DMS153 (cell line): ENCODE data around the gene CAPN8.
A peak's percentile ranks its signal among the peaks of the same experiment; 100 is the strongest.

Experiments used
- DNase-seq: peaks from one replicate; lab custom pipeline; 2025; lab: John Stamatoyannopoulos, UW

The CAPN8 gene

DNA sequence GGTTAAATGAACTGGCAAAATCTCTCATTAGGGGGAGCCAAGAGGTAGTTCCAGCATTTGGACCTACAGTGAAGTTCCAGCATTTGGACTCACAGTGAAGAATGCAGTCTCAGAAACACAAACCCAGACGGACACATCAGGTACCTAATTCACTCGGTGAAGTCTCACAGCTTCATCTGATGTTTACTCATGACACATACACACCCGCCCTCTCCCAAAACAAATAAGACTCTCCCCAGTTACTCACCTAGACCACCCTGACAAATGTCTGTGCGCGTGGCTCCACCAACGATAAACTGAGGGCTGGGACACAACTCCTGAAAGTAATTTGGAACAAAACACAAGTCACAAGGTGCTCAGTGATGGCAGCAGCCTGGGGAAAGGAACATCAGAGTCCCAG lies 11.4 kb downstream of the CAPN8 start:
- no peak for DNase-seq

DNA sequence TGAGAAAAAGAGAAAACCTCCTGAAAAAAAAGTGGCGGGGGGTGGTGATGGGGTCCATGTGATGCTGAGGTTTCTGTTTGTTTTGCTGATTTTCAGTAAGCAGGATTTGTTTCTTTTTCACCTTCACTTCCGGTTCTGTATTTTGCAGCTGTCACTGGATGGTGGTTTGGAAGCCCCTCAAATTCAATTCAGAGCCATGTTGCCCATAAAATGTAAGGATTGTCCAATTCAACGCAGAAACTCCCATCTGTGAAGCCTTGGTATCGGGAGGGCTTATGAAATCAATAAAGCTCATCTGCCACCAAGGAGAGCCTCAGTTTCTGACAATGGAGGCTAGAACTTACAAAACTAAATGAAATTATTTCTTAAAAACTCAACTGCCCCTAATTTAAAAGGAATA lies 12.1 kb downstream of the CAPN8 start:
- DNase-seq = no peak

DNA sequence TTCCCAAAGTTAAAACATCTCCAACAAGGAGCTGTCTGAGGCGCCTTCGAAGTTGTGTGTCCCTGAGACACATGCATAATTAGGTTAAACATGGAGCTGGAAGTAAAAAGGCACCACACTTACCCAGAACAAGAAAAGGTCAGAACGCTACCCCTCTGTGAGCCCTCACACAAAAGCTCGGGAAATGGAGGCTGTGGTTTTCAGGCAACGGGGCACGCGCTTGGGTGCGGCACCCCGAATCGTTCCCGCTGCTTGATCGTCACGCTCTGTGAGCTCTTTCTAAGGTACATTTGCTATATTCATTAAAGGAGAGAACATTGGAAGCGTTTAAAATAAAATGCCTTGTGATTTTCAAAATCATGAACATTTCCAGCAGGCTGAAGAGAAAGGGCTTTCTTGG lies 12.5 kb downstream of the CAPN8 start:
- no peak for DNase-seq

DNA sequence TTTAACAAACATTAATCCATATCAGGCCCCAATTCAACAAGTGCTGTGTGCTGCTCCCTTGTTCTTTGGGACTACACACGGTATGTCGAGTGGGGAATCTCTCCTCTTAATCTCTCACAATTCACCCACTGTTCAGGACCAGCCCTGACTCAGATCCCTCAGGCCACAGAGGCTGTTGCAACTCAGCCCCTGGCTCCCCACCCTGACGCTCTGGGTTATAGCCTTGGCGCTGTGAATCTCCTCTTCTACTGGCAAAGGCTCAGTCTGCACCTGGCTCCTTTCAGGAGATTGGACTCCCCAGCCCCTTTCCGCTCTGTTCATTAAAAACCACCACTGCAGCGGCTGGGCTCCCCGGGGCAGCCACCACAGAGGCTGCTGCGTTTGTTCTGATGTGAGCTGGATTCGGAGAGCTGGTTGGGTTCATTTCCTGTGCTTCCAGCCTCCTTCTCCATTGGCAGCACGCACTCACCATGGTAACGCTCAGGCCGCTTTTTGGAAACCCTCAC lies 13.0 kb downstream of the CAPN8 start:
- no peak for DNase-seq

DNA sequence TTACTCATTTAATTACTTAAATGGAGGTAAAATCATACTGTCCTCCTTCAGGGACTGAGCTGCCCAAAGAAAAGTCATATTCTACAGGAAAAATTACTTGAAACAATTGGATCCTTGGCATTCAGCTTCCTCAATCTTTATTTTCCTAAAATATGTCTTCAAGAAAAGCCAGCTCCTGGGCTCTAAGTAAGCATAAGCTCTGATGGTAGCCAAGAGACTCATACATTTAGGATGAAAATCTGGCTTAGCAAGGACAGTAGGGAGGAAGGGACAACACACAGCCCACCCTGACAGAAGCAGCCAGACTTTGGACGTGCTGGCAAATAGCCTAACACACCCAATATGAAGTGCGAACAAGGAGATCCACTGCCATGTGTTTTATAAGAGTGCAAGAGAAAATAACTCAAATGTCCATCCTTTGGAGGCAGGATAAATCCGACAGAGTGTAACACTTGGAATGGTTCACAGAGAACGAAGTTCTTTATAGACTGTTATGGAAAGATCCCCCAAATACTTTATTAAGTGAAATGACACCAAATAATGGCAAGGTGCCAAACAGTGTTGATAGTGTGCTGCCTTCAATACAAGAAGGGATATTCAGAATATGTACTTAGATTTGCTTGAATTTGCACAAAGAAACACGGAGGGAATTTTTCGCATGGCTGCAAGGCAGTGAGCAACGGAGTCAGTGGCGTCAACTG lies 14.1 kb downstream of the CAPN8 start:
- DNase-seq = no peak

DNA sequence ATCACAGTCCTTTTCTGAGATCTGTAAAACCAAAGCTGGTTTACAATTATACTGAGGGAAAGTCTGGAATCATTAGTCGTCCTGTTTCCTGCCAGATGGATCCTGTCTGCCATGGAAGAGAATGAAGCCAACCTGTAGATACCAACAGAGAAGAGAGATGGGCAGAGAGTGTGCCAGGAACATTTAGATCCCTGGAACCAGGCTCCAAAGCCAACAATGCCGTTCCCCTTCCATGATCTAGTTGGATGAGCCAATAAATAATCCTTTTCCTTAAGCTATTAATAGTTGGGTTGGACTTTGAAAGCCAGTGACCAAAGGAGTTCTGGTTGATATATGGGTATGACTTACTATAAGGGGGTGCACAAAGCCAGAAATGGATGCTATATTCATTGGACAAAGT lies 15.0 kb downstream of the CAPN8 start:
- no peak for DNase-seq

DNA sequence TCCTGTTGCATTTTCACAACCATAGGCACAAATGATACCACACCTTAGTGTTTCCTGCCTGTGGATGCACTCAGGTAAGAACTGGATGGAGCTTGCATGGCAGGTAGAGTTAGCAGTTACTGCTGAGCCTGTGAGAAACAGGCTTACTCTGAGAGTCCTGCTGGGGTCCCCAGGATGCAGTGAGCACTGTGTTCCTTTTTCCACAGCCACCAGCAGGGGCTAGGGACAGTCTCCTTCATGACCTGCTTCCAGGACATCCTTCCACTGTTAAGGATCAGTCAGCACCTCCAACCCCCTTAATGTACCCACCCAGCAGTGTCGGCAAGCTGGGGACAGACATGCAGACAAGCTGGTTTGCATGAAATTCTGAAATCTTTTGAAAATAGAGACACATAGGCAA lies 16.3 kb downstream of the CAPN8 start:
- no peak for DNase-seq

DNA sequence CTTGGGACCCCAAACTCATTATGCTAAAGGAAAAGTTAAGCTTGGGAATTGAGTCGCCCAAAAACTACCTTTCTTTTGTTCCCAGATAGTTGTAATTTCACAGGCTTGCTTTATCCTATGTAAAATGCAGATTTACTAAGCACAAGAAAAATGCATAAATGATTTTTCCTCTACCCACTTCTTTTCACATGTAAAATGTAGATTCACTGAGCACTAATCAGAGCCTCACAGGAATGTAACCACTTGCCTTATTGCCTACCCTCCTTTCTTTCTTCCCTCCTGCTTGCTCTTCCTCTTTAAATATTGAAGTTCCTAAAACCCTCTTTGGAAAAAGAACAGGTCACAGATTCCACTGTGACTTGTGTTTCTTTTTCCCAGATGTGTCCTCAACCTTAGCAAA lies 18.3 kb downstream of the CAPN8 start:
- no peak for DNase-seq

DNA sequence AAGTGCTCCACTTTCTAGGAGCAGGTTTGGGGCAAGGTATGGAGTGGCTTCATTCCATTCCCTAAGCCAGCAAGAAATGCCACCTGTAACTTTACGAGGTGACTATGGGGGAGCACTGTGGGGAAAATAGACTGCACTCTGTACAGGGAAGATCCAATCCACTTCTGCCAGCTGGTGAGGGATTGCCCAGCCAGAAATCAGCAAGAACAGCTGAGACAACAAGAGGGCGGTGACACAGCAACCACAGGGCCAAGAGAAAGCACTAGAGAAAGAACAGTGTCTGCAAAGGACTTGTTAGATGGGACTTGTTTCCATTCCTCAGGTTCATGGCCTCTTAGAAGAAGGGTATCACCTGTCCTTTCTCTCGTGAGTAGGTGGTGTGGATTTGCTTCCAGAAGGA lies 19.6 kb downstream of the CAPN8 start:
- DNase-seq = peak; percentile 47

DNA sequence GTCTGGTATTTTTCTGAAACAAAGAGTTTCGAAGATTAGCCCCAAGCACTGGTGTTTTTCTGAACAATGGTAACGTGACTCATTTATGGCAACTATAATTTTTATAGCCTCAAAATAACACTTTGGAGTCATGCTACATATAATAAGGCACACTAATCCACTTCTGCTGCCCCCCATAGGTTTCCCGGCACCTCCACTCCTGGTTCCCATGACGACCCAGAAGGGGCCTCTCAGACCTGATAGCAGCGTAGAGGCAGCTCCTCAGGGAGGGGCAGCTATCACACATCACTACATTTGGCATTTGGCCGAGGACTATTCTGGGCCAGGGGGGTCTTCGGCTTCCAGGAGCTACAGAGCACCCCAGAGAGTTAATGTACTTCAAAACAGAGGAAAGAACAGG lies 23.3 kb downstream of the CAPN8 start:
- no peak for DNase-seq

DNA sequence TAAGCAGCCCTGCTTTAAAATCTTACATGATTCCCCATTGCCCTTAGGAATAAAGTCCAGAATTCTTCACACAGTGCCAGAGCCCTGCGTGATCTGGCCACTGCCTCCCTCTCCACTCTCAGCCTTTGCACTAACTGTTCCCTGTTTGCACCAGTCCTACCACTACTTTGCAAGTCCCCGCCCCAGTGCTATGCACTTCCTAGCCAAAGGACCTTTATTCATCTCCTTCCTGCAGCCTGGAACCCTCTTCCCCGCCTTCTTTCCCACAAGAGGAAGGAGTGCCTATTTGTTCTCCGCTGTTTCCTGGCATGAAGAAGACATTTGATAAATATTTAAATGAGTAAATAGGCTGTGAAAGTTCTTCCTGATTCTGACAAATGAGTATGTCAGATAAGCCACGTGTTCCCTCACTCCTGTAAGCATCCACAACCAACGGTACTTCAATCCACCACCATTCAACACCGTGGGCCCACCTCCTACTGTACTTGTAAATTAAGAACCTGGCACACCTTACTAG lies 23.9 kb downstream of the CAPN8 start:
- no peak for DNase-seq

DNA sequence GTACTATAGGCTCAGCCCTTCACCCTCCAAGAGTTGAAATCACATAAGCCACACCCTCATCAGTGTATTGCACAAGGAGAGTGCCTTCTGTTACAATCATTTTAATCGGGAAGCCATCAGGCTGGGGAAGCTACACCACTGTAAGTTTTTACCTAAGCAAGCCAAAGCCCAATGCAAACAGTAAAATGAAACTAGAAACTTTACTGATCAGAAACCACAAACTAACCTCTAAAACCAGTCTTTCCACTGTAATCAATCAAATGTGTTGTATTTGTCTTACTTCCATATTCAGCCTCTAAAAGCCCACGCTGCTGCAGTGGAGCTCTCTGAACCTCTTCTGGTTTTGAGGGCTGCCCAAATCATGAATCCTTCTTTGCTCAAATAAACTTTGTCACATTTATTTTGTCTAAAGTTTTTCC lies 26.2 kb downstream of the CAPN8 start:
- DNase-seq = no peak

DNA sequence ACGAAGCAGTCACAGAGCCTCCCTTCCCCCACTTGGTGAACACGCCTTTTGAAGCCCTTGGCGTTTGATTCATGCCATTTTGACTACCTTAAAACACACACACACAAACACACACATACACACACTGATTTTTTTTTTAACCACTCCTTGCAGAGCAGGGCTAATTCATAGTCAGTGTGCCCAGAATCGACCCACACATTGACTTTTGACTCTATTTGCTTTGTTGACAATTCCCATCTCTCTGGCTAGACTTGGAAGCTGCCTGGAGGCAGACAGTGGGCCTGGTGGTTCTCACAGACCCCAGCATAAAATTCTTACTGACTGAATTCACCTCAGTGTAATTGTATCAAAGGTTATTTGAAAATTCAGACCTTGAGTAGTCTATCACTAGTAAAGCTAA lies 30.3 kb downstream of the CAPN8 start:
- DNase-seq = no peak

DNA sequence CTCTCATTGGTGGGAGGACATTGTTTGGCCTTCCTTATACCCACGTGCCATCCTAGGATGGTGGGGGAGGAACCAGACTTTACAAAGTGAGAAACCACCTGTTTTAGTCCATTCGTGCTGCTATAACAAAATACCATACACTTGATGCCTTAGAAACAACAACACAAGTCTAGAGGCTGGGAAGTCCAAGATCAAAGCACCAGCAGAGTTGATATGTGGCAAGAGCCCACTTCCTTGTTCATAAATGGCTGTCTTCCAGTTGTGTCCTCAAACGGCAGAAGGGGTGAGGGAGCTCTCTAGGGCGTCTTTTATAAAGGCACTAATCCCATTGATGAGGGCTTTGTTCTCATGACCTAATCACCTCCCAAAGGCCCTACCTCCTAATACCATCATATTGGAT lies 31.1 kb downstream of the CAPN8 start:
- DNase-seq = no peak

DNA sequence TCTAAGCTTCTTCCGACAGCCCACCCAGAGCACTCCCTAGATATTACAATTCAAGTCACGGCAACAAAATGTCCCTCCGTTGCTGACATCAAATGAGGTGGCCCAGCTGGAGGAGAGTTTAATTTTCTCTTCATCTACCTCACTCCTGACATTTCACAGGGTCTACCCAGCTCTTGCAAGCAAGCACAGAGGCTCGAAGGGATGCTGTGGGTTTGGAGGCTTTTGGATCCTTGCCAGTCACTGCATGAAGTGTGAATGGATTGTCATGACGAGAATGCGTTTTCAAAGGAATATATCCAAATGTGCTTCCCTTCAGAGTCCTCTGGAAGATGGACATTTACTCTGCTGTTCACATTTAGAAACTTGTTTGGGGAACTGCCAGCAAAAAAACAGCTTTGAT lies 33.5 kb downstream of the CAPN8 start:
- DNase-seq = no peak

DNA sequence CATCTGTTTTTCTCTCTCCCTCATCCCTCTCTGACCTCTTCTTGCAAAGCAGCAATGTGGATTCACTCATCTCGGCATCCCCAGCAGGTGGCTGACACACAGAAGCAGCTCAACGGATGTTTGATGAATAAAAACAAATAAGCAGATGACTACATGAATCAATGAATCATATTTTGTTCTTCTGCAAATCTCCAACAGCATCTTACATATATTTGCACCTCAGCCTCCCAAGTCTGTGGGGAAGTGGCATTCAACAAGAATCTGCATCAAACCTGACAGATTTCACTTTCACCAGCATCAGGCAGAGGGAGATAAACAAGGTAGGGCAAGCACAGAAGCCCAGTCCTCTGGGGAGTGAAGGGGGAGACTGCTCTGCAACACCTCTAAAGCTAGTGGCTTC lies 34.0 kb downstream of the CAPN8 start:
- DNase-seq = no peak

DNA sequence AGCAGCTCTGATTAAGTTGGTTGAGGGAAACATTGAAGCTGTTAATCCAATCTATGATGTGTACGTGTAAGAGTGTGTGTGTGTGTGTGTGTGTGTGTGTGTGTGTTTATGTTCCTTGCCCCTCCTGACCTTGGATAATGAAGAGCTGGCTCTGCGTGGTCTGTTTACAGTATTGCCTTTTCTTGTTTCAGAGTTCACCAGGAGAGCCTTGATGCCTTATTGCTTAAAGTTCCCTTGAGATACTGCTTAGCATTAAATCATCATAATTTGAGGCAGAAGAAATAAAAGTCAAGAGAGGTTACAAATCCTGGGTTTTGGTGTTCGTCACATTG lies 36.4 kb downstream of the CAPN8 start:
- DNase-seq = no peak

DNA sequence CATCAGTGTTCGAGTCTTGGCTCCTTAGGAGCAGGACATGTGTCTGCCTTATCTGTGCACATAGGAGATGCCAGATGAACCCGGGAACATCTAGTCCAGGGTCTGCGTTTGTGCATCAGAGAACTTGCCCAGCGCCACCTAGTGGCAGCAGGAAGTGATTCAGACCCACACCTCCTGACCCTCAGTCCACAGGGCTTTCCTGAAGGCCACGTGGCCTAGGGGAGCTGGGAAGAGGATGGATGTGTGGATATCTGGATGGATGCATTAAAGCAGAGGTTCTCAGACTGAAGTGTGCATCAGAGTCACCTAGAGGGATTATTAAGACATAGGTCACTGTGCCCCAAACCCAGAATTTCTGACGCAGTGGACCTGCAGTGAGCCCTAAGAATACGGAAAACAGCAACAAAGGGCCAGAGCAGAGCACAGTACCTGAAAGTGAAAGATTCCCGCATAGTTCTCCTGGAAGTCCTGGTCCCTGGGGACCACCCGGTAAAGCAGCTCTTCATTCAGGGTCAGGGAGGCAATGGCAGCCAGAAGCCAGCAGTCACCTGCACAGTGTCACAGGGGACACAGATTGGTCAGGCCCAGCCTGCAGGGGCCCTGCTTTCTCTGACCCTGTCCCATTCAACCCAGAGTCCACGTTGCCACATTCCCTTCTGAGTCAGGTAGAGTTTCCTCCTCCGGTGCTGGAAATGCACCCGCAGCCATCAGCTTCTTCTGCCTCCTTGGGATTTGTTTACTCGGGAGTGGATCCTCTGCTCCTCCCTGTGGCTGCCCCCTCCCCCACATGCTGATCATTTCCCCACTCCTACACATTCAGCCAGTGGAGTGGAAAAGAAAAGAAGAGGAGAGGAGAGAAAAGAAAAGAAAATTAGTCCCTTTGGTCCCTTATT lies 37.0 kb downstream of the CAPN8 start:
- peak; percentile 28 for DNase-seq

DNA sequence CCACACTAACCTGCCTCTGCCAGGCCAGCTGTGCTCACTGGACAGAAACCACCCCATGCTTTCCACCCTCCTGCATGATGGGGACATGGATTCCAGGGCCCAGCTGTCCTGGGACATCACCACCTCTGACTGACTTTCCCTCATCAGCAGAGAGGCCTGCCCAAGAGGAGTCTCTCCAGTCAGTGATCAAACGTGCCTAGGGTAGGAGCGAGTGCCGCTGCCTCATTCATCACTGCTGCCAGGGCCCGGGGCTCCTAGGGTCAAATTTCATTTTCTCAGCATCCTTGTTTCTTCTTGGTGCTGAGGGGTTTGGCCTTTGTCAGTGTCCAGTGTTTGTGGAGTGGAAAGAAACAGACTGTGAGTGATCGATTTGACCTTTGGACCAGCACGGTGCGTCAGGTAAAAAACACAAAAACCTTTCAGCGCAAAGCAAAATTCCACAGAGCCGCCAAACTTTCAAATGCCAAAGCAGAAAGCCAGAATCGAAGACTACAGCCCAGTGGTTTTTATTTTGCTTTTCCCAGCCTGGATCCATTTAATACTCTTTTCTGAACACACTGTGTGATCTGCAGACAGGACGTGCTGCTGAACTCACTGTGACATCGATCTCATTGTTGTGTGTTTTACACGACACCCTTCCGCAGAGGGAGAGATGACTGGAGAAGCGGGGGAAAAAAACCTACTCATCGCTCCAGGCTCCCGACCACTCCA lies 43.2 kb downstream of the CAPN8 start:
- no peak for DNase-seq

DNA sequence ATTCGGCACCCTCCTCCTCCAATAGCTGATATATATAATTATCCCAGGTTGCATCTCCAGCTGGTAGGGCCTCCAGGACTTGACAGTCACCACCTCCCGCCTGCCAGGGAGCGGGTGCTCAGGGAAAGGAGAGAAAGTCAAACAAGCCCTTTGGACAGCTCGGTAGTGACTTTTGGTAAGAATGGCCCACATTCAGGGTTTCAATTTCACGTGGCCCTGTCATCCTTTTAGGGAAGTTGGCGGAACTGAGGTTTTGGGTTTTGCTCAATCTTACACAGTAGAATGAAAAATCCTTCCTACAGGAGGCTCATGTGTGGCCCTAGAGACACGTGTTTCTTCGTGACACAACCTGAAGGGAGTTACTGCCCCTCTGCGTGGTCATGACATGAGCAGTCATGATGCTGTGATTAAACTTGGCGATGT lies 44.2 kb downstream of the CAPN8 start:
- DNase-seq = no peak

DNA sequence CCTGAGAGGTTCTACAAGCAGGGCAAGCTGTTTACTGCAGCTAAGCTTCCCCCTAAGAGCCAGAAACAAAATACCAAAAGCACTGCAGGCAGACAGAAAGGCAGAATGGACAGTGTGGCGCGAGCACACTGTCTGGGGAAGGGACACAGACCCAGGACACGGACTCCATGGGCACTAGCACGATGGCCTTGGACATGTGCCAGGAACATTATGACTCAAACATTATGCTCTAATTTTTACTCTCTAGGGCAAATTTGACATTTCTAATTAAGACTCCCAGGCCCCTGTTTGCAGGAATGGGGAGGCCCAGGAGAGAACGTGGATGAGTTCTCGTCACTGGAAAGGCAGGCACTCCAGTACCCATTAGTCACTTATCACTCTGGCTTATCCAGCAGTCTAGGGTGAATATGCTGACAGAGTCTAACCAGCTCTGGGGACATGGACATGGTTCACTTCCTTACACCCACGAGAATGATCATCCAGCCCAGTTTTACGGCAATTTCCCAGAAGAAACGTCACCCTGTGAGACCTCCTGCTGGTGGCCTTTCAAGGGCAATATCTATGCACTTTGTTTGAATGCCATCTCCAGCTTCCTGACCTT lies 45.1 kb downstream of the CAPN8 start:
- DNase-seq = no peak

DNA sequence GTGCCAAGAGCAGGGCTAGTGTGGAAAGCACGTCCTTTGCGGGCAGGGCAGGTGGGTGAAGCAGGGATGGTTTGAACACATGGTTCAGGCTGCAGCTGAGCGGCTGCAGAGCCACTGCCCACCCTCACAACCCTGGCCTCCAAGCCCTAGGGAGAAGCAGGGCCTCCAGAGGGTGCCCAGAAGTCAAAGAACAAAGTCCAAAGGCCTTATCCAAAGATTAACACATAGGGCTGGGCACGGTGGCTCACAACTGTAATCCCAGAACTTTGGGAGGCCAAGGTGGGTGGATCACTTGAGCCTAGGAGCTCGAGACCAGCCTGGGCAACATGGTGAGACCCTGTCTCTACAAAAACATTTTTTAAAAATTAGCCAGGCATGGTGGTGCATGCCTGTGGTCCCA lies 46.8 kb downstream of the CAPN8 start:
- DNase-seq = no peak
